Tibial artery (tissue), 4 donors: ENCODE data around the gene GTF2F2.
A peak's percentile ranks its signal among the peaks of the same experiment; 100 is the strongest.
"Not testable (repeated sequence)": the region's sequence is repeated elsewhere in the genome, so short reads cannot be mapped to it uniquely, and the experiment has no call there.

Source experiments
- DNase-seq, 2 donors: peaks; one replicate each; pipeline ENCODE4 v3.0.0-alpha.2; 2019
- H3K27ac ChIP-seq, 2 donors: fragments of 200-600 bp; sonication (generic) in 1 of 2; 1 replicate in 1 of 2; 2 replicates in 1 of 2; pipeline ENCODE4 v1.5.1; 2018 to 2019; ENCODE audit warnings: mild to moderate bottlenecking in 1 of 2
- H3K27me3 ChIP-seq, 2 donors: fragments of 200-600 bp; sonication (generic) in 1 of 2; one replicate each; pipeline versions ENCODE4 v1.5.1 to v1.6.0; 2016 to 2019
- H3K36me3 ChIP-seq, 3 donors: fragments of 200-600 bp; sonication (generic) in 2 of 3; one replicate each; pipeline ENCODE4 v1.5.1; 2016 to 2019; ENCODE audit warnings: mild to moderate bottlenecking in 2 of 3
- H3K4me1 ChIP-seq, 4 donors: fragments of 200-600 bp; sonication (generic) in 2 of 4; 1 replicate in 3 of 4; 2 replicates in 1 of 4; pipeline ENCODE4 v1.5.1; 2016 to 2019
- H3K4me3 ChIP-seq, 2 donors: fragments of 200-600 bp; sonication (generic) in 1 of 2; 1 replicate in 1 of 2; 2 replicates in 1 of 2; pipeline ENCODE4 v1.5.1; 2018 to 2019; ENCODE audit warnings: mild to moderate bottlenecking in 2 of 2
- H3K9me3 ChIP-seq, 3 donors: fragments of 200-600 bp; sonication (generic) in 1 of 3; one replicate each; pipeline ENCODE4 v1.5.1; 2016 to 2019
- intact Hi-C: fragments of 100-400 bp; cut with DNase I; formaldehyde crosslinking; loops from one replicate; pipeline ENCODE4 v1.15.0; 2023; ENCODE audit warnings: low total_unique reads
- TF ChIP-seq, protein P1 (sequence below), 2 experiments: fragments of 200-600 bp in 1 of 2; fragments of 450-650 bp in 1 of 2; IDR thresholded peaks; one replicate each; pipeline ENCODE4 v1.5.1; 2017 to 2019; ENCODE audit warnings: antibody characterized with exemption in 2 of 2, mild to moderate bottlenecking in 1 of 2, moderate library complexity in 1 of 2

GTF2F2 gene

DNA sequence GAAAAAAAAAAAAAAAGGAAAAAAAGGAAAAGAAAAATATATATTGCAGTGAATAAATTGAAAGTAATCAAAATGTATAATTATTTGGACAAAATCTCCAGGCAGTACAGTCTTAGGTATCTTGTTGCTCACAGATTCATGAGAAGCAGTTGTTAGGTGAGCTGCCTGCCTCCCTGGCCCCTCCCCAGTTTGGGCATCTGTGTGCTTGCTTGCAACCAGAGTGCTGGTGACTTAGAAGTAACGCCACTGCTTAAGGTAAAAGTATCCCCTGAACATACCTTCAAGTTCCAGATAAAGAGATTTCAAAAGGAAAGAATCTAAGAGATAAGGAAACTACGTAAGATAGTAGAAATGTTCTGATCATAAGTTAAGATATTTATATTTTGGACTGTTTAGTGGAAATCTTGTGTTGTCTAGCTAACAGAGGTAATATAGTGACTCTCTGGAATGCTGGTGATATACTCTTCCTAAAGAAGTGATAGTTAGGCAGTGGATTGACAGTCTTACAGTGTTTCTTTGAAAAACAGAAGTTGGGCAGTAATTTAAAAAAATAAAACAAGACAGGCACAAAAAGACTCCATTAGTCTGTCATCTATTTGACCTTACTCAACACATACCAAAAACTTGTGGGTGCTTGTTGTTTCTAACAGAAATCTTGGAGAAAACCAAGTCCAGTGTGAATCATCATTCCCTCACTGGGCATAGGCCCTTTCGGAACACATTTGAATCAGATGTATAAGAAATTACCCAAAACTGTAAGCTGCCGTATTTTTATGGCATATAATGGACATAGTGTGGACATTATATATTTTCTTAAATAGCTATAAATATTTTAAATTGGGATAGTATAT, 118.9 kb downstream of the GTF2F2 start:
- TF ChIP-seq, protein P1, sequence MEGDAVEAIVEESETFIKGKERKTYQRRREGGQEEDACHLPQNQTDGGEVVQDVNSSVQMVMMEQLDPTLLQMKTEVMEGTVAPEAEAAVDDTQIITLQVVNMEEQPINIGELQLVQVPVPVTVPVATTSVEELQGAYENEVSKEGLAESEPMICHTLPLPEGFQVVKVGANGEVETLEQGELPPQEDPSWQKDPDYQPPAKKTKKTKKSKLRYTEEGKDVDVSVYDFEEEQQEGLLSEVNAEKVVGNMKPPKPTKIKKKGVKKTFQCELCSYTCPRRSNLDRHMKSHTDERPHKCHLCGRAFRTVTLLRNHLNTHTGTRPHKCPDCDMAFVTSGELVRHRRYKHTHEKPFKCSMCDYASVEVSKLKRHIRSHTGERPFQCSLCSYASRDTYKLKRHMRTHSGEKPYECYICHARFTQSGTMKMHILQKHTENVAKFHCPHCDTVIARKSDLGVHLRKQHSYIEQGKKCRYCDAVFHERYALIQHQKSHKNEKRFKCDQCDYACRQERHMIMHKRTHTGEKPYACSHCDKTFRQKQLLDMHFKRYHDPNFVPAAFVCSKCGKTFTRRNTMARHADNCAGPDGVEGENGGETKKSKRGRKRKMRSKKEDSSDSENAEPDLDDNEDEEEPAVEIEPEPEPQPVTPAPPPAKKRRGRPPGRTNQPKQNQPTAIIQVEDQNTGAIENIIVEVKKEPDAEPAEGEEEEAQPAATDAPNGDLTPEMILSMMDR (IDR thresholded peaks at IDR 0.05), result no peak
- Histone ChIP-seq H3K27ac (no peak overlapping the region), H3K27me3 (no peaks in the 10 kb centered on the region), H3K9me3 (no peaks in the 10 kb centered on the region), H3K4me3 (no peak overlapping the region), H3K4me1 (peaks cover 0 to 27% (median 4%) of the 10 kb centered on the region in 4 donors), H3K36me3 (no peaks in the 10 kb centered on the region)
- intact Hi-C loops, result no loop called here
- DNase-seq, result no peak

DNA sequence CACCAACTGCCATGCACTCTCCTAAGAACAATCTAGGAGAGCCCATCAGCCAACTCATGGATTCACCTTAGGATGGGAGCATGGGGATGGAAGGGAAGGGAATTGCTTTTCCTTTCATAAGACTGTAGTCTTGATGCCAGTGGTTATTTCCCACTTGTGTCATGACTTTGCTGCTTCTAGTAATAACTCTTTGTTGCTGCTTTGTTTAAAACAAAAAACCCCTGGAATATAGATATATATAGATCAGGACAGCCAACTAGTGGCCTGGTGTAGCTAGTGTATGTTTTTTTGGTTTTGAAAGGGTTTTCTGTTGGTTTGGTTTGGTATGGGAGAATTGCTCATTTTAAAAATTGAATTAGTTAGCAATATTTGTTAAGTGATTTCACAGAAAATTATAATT, 119.8 kb downstream of the GTF2F2 start:
- no peaks in the 10 kb centered on the region for H3K27me3 ChIP-seq
- intact Hi-C loops, result no loop called here
- H3K9me3 ChIP-seq, result no peaks in the 10 kb centered on the region
- TF ChIP-seq, protein P1 (IDR thresholded peaks at IDR 0.05), result no peak
- no peak overlapping the region for H3K27ac ChIP-seq
- no peak overlapping the region for H3K4me3 ChIP-seq
- no peak for DNase-seq
- no peaks in the 10 kb centered on the region for H3K36me3 ChIP-seq
- peaks cover 0 to 27% (median 4%) of the 10 kb centered on the region in 4 donors for H3K4me1 ChIP-seq

DNA sequence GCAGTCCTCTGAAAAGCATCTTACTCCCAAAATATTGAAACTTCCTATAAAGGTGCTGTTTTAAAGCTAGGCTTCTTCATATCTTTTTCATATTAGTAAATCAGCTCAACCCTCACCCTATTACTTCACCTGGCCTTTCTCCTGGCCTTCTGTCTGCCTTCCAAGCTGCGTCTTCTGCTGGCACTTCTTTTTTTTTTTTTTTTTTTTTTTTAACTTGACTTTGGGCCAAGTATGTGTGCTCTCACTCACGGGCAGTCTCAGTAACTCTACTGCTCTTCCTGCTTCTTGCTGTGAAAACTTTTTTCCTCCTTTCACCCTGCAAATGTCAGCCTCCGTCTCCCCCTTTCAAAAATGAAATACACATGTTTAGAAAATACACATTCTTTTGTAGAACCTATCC, 121.8 kb downstream of the GTF2F2 start:
- H3K27me3 ChIP-seq, result no peaks in the 10 kb centered on the region
- no peaks in the 10 kb centered on the region for H3K36me3 ChIP-seq
- no peaks in the 10 kb centered on the region for H3K9me3 ChIP-seq
- H3K4me3 ChIP-seq, result peak overlapping the region; percentile 5 to 19
- TF ChIP-seq, protein P1 (IDR thresholded peaks at IDR 0.05), result no peak
- no peak overlapping the region for H3K27ac ChIP-seq
- peaks cover 0 to 16% (median 4%) of the 10 kb centered on the region in 4 donors for H3K4me1 ChIP-seq
- intact Hi-C loops, result no loop called here
- DNase-seq, result no peak

DNA sequence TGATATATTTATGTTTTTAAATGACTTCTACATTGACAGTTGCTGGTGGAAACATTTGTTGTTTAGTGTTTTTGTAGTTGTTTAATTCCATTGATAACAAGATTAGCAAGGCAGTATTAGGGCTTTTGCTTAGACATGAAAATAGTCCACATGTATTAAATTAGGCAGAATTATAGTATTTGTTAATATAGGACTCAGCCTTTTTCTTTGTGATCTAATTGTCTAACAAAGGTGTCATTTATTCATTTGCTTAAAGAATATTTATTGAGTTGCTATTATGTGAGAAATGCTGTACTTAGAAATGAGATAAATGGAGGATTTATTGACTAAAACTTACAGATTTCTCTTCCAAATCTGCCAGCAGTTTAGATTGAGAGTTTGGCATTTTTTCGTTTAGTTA, 122.2 kb downstream of the GTF2F2 start:
- H3K4me1 ChIP-seq, result peaks cover 0 to 16% (median 4%) of the 10 kb centered on the region in 4 donors
- no peaks in the 10 kb centered on the region for H3K9me3 ChIP-seq
- H3K4me3 ChIP-seq, result no peak overlapping the region
- DNase-seq, result no peak
- intact Hi-C loops, result no loop called here
- H3K36me3 ChIP-seq, result no peaks in the 10 kb centered on the region
- no peak overlapping the region for H3K27ac ChIP-seq
- no peaks in the 10 kb centered on the region for H3K27me3 ChIP-seq
- TF ChIP-seq, protein P1 (IDR thresholded peaks at IDR 0.05), result no peak

DNA sequence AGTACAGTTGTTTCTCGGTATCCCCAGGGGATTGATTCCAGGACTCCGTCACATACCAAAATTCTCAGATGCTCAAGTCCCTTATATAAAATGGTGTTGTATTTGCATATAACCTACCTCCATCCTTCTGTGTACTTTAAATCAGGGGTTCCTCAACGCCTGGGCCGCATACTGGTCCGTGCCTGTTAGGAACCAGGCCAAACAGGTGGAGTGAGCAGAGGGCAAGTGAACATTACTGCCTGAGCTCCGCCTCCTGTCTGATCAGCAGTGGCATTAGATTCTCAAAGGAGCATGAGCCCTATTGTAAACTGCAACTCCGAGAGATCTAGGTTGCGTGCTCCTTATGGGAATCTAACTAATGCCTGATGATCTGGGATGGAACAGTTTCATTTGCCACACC, 122.8 kb downstream of the GTF2F2 start:
- DNase-seq, result no peak
- TF ChIP-seq, protein P1 (IDR thresholded peaks at IDR 0.05), result no peak
- H3K27me3 ChIP-seq, result no peaks in the 10 kb centered on the region

DNA sequence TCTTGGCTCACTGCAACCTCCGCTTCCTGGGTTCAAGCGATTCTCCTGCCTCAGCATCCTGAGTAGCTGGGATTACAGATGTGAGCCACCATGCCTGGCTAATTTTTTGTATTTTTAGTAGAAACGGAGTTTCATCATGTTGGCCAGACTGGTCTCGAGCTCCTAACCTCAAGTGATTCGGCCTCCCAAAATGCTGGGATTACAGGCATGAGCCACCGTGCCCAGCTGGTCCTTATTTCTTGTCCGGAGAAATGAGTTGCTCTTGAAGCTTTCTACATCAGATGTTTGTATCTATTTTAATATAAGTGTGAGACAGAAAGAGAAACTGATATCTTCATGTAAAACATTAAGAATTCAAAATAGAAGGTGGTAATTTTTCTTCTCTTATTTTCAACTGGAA, 124.4 kb downstream of the GTF2F2 start:
- DNase-seq, H3K27ac ChIP-seq, H3K36me3 ChIP-seq, H3K9me3 ChIP-seq, H3K27me3 ChIP-seq, intact Hi-C loops, H3K4me3 ChIP-seq: not testable (repeated sequence)
- H3K4me1 ChIP-seq, result peaks cover 0 to 16% (median 2%) of the 10 kb centered on the region in 4 donors

More for the DNA sequence above, 122.8 kb downstream of the GTF2F2 start:
- no peak overlapping the region for H3K4me3 ChIP-seq
- no peak overlapping the region for H3K27ac ChIP-seq
- no peaks in the 10 kb centered on the region for H3K9me3 ChIP-seq
- no peaks in the 10 kb centered on the region for H3K36me3 ChIP-seq
- H3K4me1 ChIP-seq, result peaks cover 0 to 16% (median 4%) of the 10 kb centered on the region in 4 donors
- intact Hi-C loops, result no loop called here
